Calu3 (cell line): ENCODE measurements around the gene RNF146. TPM values are rescaled to one million over a fixed set of nuclear protein-coding genes. Genes with fewer than 3 reads are reported as not detected.

ENCODE experiments used
- BruUV-seq: library from RNA; stranded (reverse); fragments of 400-500 nt; replicated peaks from 2 replicates; lab custom pipeline; 2021; lab: Mats Ljungman, UMichigan
- CTCF ChIA-PET: fragments of 300-600 bp; sonication (Branson Sonifier 250); formaldehyde crosslinking; loops from one replicate; lab custom pipeline; 2022; ENCODE audit warnings: antibody characterized with exemption; lab: Charles Lee
- DNase-seq: peaks from one replicate; pipeline ENCODE4 v3.0.0; 2022
- H3K27ac Mint-ChIP-seq: one replicate; pipeline ENCODE4 v1.8.0; 2022; ENCODE audit warnings: mixed read lengths; ENCODE audit not compliant: unreplicated experiment
- H3K27me3 Mint-ChIP-seq: one replicate; pipeline ENCODE4 v1.8.0; 2022; ENCODE audit warnings: mixed read lengths; ENCODE audit not compliant: unreplicated experiment
- H3K36me3 Mint-ChIP-seq: one replicate; pipeline ENCODE4 v1.8.0; 2022; ENCODE audit warnings: mild to moderate bottlenecking, moderate library complexity, mixed read lengths; ENCODE audit not compliant: insufficient read depth, unreplicated experiment
- H3K4me1 Mint-ChIP-seq: one replicate; pipeline ENCODE4 v1.8.0; 2022; ENCODE audit warnings: mild to moderate bottlenecking, low read depth, mixed read lengths; ENCODE audit not compliant: unreplicated experiment
- H3K4me3 Mint-ChIP-seq: one replicate; pipeline ENCODE4 v1.8.0; 2022; ENCODE audit warnings: mild to moderate bottlenecking, low read depth, moderate library complexity, mixed read lengths; ENCODE audit not compliant: unreplicated experiment
- H3K9me3 Mint-ChIP-seq: one replicate; pipeline ENCODE4 v1.8.0; 2022; ENCODE audit warnings: low read depth, mixed read lengths; ENCODE audit not compliant: unreplicated experiment
- CTCF ChIP-seq: fragments of 200-600 bp; IDR thresholded peaks from one replicate; pipeline ENCODE4 v1.8.0; 2022; ENCODE audit warnings: antibody characterized with exemption; ENCODE audit not compliant: unreplicated experiment
- intact Hi-C: fragments of 100-400 bp; cut with micrococcal nuclease; formaldehyde crosslinking; loops from one replicate; pipeline ENCODE4 v1.10.0; 2022; ENCODE audit not compliant: unreplicated experiment
- total RNA-seq: library from RNA; stranded (reverse); gene quantifications from 2 replicates; pipeline ENCODE4 v1.2.3, GENCODE V29; 2022

The RNF146 gene
- total RNA-seq, 1 experiment from 2014 or later, result 24.1 TPM

GRCh38 chr6:127267646-127268625 is 1.3 kb downstream of the RNF146 start:
- peaks cover 24% of the 10 kb centered on the region for H3K36me3 Mint-ChIP-seq
- CTCF ChIA-PET, result no interaction called here
- peak overlapping the region; percentile 88 for H3K4me3 Mint-ChIP-seq
- no peaks in the 10 kb centered on the region for H3K9me3 Mint-ChIP-seq
- H3K27ac Mint-ChIP-seq, result peak overlapping the region; percentile 95
- no peaks in the 10 kb centered on the region for H3K27me3 Mint-ChIP-seq
- no peak for DNase-seq
- BruUV-seq, result TSS peak; percentile 35
- intact Hi-C loops, result no loop called here
- no peak for TF ChIP-seq CTCF
- H3K4me1 Mint-ChIP-seq, result no peaks in the 10 kb centered on the region

GRCh38 chr6:127272576-127272975 is 5.9 kb downstream of the RNF146 start:
- DNase-seq, result no peak
- intact Hi-C loops, result no loop called here

GRCh38 chr6:127273499-127273898 is 6.8 kb downstream of the RNF146 start:
- no peaks in the 10 kb centered on the region for H3K4me1 Mint-ChIP-seq
- H3K27me3 Mint-ChIP-seq, result no peaks in the 10 kb centered on the region
- no peak overlapping the region for H3K4me3 Mint-ChIP-seq
- no peak overlapping the region for H3K27ac Mint-ChIP-seq
- no peak for TF ChIP-seq CTCF
- CTCF ChIA-PET, result no interaction called here
- DNase-seq, result no peak
- intact Hi-C loops, result no loop called here
- no TSS peak for BruUV-seq
- H3K9me3 Mint-ChIP-seq, result no peaks in the 10 kb centered on the region
- H3K36me3 Mint-ChIP-seq, result peaks cover 7% of the 10 kb centered on the region

More at GRCh38 chr6:127272576-127272975, 5.9 kb downstream of the RNF146 start:
- TF ChIP-seq CTCF, result no peak
- no TSS peak for BruUV-seq
- Mint-ChIP-seq H3K36me3 (peaks cover 16% of the 10 kb centered on the region), H3K9me3 (no peaks in the 10 kb centered on the region), H3K27ac (no peak overlapping the region), H3K4me3 (no peak overlapping the region), H3K27me3 (no peaks in the 10 kb centered on the region), H3K4me1 (no peaks in the 10 kb centered on the region)
- CTCF ChIA-PET, result no interaction called here

- Mint-ChIP-seq H3K27ac (no peak overlapping the region), H3K4me1 (no peaks in the 10 kb centered on the region), H3K27me3 (no peaks in the 10 kb centered on the region), H3K9me3 (no peaks in the 10 kb centered on the region), H3K36me3 (peaks cover 8% of the 10 kb centered on the region), H3K4me3 (no peak overlapping the region)
- CTCF ChIA-PET, result no interaction called here
- BruUV-seq, result no TSS peak
- intact Hi-C loops, result no loop called here
- TF ChIP-seq CTCF, result no peak
- no peak for DNase-seq
Measured at GRCh38 chr6:127276331-127276730, 9.7 kb downstream of the RNF146 start.
